GM11168 (cell line): ENCODE results near the gene NUDT14.

Experiments used
- in situ Hi-C: fragments of 300-500 bp; cut with MboI; formaldehyde crosslinking; loops from one replicate; pipeline ENCODE4 v1.12.0; 2022; ENCODE audit warnings: low sequenced_read_pairs; ENCODE audit not compliant: unreplicated experiment

The NUDT14 gene

DNA sequence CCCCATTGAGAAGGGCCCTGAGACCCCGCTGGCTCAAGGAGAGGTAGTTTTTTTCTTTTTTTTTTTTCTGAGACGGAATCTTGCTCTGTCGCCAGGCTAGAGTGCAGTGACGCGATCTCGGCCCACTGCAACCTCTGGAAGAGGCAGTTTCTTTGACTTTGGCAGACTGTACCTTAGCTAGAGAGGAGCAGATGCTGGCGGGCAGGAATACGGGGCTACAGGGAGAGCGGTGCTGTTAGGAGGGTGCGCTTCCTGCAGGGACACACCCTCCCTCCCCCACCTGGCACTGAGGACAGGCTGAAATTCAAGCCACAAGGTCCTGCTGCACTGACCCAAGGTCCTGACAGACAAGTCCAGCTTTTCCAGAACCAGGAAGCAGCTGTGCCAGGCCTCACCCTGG, 32.2 kb upstream of the NUDT14 start:
- in situ Hi-C loops, result no loop called here

DNA sequence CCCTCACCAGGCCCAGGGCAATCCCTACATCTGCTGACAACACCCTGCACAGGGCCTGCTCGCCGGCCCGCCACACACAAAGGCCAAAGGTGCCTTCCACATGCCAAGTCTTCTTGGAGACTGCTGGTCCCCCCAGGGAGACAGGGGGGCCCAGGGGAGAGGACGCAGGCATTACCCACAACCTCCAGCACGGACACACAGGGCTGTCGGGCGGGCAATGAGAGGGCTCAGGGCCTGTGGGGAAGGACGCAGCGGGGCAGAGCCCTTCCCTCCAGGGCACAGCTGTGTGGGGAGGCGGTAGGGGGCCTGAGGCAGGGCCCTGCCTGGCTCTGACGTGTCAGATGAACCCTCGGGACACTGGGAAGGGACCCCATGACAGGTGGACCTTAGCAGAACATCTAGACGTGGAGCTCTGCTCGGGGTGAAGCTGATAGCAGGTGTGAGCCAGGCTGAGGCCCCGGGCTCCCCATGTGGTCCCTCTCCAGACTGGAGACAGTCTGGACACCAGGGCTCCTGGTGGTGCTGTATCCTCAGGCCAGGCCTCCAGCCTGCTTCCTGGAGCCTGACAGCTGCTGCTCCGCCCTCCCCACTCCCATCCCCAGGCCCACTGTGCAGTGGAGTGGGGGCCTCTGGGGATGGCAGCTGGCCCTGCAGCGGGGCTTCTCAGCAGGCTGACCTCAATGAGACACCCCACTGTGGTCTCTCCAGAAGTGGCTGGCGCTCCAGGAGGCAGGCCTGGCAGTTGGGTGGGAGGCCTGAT, 31.6 kb upstream of the NUDT14 start:
- in situ Hi-C loops, result no loop called here

DNA sequence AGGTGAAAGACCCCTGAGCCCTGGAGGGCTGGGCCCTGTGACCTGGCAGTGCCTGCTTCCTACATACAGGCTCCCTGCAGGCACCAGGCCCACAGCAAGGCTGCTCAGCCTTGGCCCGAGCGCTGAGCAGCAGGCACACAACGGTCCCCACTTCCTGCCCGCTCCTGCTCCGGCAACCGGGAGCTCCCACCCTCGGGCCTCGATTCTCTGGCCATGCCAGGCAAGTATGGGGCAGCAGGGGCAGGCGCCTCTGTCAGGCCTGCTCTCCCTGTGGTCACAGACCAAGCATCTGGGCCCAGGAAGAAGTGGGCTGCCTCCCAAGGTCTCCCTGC, 30.6 kb upstream of the NUDT14 start:
- in situ Hi-C loops, result no loop called here

DNA sequence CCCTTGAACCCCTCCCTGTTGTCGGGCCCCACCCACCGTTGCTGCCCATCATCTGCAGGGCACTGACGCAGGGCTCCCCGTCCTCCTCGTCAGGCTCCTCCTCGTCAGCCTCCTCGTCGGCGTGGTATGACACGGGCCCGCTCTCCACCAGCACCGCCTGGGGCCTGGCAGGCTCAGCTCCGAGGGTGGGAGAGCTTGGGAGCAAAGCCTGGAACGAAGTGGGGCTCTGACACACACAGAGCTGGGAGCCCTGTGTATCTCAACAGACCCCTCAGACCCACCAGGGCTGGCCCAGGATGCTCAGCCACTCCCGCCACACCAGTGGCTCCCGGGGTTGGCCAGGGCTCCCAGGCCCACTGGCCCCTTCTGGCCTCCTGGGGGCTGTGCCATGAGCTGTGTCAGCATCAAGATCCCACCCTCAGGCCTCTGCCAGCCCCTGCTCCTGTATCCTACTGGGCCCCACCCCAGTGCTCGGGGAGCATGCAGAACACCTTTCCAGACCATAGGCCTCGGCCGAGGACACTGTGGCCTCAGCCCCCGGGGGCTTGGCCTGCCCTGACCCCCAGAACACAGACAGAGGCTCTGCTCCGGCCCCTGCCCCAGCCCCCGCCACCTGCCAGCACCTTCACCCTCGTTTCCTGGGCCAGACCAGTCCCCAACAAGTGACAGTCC, 30.1 kb upstream of the NUDT14 start:
- in situ Hi-C loops, result no loop called here

DNA sequence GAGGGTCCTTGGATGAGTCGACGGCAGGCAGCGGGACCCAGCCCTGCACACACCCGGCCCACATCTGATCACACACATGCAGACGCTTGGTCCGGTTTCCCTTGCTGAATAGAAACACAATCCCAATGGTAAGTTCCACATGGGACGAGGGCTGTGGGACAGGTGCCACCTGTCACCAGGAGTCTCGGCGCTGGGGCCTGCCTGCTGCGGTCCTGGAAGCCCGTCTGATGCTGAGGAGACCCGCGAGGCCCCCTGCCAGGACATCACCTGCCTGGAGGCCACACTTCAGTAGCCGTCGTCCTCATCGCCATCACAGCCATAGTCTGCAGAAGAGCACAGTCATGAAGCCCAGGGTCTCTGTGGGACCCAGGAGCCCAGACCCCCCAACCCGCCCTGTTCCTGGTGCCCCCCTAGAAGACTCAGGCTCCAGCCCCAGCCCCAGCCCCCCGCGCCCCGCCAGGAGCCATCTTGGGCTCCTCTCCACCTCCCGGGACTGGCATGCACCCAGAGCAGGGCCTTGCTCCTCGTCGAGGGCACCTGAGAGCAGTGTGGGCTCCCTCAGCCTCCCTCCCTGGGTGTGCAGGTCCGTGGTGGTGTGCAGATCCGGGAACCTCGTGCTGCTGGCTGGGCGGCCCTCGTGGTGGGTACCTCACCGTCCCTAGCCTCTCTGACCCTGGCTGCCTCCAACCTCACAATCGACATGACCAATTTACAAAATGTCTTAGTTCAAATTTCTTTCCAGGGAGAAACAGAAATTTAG, 29.3 kb upstream of the NUDT14 start:
- in situ Hi-C loops, result no loop called here

DNA sequence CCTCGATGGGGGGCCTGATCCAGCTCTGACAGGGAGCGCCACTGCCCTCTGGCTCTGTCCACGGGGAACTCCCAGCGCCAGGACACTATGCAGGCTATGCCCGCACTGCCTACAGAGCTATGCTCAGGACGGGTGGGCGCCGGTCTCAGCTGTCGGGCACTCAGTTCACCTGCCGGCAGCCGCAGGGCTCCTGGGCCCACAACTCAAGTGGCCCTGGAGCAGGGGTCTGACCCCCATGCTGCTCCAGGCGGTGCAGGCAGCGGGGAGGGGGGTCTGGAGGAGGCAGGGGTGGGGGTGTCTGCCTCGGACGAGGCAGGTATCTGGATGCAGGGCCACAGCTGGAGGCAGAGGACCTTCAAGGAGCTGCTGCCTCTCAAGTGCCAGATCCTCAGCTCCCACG, 28.5 kb upstream of the NUDT14 start:
- in situ Hi-C loops, result loop anchor here (5.0 kb wide), 1 partner anchor 48 kb away; no protein-coding TSS in a partner anchor

DNA sequence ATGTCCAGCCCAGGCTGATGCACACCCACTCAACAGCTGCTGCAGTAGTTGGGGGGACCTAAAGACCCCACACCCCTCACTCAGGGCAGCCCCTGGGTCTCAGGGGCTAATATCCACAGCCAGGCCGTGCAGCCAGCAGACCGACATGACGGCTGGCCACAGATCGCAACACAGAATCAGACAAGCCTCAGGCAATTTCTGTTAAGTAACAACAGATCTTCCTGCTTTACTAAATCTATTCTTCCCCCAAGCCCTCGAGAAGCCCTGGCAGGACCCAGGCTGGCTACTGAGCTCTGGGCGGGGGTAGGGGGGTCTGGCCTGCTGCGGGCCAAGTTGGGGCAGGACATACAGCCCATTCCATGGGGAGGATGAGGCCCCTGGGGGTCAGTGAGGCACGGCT, 28.0 kb upstream of the NUDT14 start:
- in situ Hi-C loops, result loop anchor here (5.0 kb wide), 1 partner anchor 48 kb away; no protein-coding TSS in a partner anchor

DNA sequence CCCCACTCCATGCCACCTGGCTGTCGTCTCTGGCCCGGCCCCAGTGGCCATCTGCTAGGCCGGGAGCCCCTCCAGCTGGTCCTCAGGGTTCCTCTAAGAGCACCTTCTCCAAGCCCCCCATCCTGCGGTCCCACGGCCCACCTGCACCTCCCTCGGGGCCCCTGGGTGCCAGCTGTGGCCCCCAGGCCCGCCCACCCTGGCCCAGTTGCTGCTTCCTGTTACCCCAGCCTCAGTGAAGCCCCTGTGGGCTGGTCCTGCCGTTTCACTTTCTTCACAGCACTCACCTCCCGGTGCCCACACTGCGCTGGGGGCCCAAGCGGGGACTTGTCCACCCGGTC, 27.6 kb upstream of the NUDT14 start:
- in situ Hi-C loops, result loop anchor here (5.0 kb wide), 1 partner anchor 49 kb away; no protein-coding TSS in a partner anchor

DNA sequence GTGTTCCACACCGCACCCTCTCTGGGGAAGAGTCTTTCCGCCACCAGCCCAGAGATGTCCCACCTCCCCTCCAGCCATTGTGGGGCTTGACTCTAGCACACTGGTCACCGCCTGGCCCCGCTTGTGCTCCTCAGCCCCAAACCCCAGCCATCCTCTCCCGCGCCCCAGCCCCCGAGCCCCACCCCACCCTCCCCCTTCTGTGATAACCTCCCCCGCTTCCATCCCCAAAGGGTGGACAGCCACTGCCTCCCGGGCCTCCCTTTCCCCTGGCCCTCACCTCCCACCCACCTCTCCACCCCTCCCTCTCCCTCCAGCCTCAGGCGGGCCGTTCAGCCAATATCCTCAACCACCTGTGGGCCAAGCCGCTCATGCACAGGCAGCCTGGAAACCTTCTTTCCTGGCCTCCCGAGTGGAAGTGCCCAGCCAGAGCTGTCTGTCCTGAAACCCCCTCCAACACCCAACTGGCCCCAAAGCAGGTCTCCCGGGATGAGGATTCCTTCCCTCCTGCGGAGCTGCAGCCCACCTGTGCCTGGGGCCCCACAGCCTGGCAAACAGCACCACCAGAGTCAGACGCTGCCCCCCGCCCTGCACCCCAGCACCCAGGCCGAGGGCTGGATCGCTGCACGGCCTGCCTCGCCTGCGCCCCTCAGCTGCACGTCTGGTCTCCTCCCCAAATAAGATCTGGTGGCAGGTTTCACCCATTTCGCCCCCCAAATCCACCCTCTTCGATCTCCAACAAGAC, 27.1 kb upstream of the NUDT14 start:
- in situ Hi-C loops, result loop anchor here (5.0 kb wide), 1 partner anchor 49 kb away; no protein-coding TSS in a partner anchor

DNA sequence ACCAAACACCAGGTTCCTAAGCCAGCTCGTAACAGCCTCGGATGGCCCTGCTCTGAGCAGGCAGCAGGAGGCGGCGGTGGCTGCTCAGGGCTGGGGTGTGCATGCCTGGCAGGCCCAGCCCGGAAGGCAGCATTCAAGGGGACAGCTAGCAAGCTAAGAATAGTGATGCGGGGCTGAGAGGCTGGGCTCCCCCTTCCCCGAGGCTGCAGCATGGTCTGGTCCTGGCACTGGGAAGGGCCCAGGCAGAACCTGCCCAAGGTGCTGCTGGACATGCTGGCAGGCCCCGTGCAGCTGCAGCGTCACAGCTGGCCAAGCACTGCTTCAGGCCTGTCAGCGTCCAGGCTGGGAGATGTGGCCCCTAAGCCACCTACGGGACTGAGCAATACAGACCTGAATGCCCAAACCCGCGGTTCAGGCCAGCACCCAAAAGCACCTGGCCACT, 26.4 kb upstream of the NUDT14 start:
- in situ Hi-C loops, result loop anchor here (5.0 kb wide), 1 partner anchor 50 kb away; no protein-coding TSS in a partner anchor

DNA sequence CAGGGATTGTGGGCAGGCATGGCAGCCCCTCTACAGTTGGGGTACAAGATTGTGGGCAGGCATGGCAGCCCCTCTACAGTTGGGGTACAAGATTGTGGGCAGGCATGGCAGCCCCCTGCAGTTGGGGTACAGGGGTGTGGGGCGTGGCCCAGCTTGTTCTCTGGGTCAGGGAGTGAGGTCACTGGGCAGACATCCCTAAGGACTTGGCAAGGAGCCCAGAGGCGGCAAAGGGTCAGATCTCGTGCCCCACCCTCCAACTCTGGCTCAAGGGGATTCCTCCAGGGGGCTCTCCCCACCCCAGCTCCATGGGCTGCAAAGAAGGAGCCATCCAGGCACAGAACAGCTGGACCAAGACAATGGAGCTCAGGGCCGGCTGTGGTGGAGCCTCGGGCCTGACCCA, 25.8 kb upstream of the NUDT14 start:
- in situ Hi-C loops, result loop anchor here (5.0 kb wide), 1 partner anchor 50 kb away; no protein-coding TSS in a partner anchor

DNA sequence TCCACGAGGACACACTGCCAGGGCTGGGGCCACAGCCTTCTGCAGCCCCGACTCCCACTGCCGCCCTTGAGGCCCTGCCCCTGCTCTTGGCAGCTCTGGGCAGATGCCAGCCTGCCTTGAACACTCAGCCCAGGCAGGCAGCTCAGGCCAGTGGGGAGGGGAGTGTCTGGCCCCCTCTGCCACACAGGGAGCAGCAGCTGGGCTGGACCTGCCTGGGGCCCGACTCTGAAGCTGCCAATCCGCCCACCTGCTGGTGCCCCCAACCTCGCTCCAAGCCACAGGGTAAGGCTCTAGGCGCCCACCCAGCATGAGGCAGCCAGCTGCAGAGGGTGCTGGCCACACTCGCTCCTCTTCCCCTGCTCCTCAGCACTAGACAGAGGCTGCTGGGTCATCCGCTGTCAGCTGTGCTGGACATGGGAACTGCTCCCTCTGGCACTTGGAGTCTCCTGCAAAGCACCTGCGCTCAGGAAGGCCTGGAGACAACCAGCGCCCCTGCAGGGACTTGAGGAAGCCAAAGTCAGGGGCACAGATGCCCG, 24.6 kb upstream of the NUDT14 start:
- in situ Hi-C loops, result loop anchor here (5.0 kb wide), 1 partner anchor 52 kb away; no protein-coding TSS in a partner anchor

DNA sequence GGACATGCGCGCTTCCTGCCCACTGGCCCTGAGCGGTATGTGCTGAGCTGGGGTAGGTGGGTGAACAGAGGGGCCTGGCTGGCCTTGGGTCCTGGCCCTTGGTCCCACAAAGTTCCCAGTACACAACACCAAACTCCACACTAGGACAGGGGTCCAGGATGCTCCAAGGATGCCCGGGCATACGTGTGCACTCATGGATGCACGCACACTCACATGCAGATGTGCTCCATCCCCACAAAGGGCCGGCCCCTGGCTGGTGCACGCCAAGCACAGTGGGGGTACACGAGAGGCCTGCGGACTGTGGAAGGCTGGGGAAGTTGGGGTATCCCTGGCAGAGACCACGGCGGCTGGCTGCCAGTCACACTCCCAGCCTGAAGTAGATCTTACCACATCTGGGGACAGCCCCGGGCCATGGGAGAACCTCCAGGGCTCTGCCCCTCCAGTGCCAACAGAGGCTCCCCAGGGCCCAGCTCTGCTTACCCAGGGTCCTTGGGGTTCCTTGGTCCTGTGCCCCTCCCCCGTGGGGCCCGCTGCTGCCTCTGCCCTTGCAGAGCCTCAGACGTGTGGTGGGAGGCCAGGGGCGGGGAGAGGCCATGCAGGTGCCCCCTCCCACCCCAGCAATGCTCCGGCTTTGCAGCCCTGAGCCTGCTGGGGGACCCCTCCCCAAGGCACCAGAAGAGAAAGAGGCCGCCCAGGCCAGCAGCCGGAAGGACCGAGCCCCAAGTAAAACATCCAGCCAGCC, 24.0 kb upstream of the NUDT14 start:
- in situ Hi-C loops, result loop anchor here (5.0 kb wide), 1 partner anchor 52 kb away; no protein-coding TSS in a partner anchor

DNA sequence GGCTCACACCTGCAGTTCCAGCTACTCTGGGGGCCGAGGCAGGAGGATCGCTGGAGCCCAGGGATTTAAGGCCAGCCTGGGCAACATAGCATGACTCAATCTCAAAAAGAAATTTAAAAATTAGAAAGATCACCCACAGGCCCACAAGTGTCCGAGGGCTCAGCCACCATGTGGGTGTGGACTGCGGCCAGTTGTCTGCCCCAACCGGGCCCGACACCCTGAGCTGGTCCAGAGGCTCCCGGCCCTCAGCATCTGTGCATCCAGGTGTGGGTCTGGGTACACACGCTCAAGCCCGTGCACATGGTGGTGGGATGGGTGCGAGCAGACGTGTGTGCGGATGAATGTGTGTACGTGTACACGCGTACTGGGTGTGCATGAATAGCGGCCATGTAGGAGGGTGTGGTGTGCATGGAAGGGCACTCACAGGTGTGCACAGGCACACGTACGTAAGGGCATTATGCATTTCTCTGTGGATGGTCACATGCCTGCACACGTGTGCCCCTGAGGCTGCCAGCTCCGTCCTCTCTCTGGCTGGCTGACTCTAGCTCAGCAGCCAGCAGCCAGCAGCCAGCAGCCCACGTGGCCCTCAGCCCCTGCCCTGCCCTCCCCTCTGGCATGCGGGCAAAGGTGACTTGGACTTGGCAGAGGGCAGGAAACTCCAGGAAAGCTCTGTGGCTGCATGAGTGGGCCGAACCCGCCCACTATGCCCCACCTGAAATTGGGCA, 23.3 kb upstream of the NUDT14 start:
- in situ Hi-C loops, result no loop called here

DNA sequence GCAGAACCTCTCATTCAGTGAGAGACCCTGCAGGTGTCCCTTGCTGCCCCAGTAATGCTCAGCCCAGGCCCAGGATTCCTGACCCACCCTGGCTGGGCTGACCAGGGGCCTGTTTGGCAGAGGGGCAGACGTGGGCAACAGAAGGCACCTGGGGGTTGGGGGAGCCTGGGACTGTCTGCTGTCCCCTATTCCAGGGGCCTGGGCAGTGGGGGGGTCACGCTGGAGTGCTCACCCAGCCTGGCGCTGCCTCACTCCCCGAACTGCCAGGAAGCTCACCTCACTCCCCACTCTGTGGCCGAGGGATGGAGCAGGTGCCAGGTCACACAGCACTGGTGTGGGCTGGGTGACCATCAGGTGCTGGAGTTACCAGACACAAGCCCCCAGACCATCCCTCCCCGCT, 22.6 kb upstream of the NUDT14 start:
- in situ Hi-C loops, result no loop called here

DNA sequence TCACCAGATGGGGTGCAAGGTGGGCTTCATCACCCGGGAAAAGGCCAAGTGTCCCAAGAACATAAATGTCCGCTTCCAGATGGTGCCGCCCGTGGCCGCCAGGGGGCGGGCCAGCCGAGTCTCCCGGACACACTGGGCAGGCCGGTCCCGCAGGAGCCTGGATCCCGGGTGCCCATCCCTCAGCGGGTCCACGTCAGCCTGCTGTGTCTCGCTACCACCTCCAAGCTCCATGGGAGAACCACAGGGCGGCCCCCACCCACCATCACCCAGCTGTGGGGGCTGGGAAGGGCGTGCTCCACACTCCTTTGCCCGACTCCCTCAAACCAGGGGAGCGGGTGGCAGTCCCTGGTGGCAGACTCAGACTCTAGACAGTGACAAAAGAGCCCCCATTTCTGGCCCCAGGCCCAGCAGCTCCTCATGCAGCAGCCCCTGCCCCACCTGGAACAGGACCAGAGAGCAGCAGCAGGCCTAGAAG, 22.0 kb upstream of the NUDT14 start:
- in situ Hi-C loops, result no loop called here

DNA sequence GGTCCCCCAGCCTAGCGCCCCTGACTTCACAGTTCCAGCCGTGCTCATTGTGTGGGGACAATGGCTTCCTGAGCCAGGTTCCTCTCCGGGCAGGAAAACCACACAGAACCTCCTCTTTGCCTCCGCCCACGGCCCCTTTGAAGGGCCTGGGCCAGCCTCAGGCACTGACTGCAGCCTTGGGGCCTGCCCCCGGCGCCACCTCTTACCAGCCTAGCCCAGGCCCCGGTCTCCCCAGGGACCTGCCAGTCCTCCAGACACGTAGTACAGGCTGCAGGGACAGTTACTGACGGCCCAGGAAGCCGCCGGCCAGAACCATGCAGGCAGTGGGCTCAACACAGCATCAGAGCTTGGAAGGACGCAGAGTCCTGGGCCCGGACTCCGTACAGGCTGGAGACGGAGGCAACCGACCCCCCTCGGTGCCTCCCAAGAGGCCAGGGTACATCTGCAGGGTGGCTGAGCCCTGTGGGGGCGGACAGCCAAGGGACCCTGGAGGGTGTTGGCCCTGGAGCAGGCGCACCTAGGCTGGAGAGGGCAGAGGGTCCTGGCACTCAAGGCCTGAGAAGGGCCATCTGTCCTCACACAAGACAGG, 20.9 kb upstream of the NUDT14 start:
- in situ Hi-C loops, result no loop called here
